ENCODE results near the gene FGF19. TPM values are rescaled to one million over a fixed set of nuclear protein-coding genes. Genes with fewer than 3 reads are reported as not detected.

Gene FGF19
- total RNA-seq, 1 experiment from 2014 or later = not detected

GRCh38 chr11:69664901-69665300, 38.9 kb downstream of the FGF19 start:
- H3K9ac ChIP-seq (ENCODE audit: low read length) = no peak overlapping the region
- ATAC-seq = no peak
- no peak for DNase-seq
- POLR2A ChIA-PET (ENCODE audit: unreplicated experiment) = interaction anchor here (0.9 kb wide), 1 partner anchor 10 kb away, joined by 3 read pairs; no protein-coding TSS in a partner anchor
- intact Hi-C loops (cut with micrococcal nuclease) = no loop called here
- H2AFZ ChIP-seq (ENCODE audit: low read length) = no peak overlapping the region
- H3K4me3 ChIP-seq (ENCODE audit: low read length) = no peak overlapping the region
- H3K36me3 ChIP-seq (ENCODE audit: low read depth, low read length) = peaks cover 17% of the 10 kb centered on the region; the same call in 1 of the 2 replicates
- H3K79me2 ChIP-seq (ENCODE audit: low read length) = peaks cover 11% of the 10 kb centered on the region
- no peaks in the 10 kb centered on the region for H3K9me2 ChIP-seq (replicated peaks; ENCODE audit: low read length)
- no peaks in the 10 kb centered on the region for H3K4me1 ChIP-seq (ENCODE audit: insufficient read depth, low read length)
- TF ChIP-seq EZH2phosphoT487 (IDR thresholded peaks at IDR 0.05; ENCODE audit: borderline replicate concordance, low read length) = no peak
- no peak for TF ChIP-seq CTCF (conservative IDR thresholded peaks at IDR 0.05; ENCODE audit: low read depth, low read length)
- no peak for TF ChIP-seq EZH2 (IDR thresholded peaks at IDR 0.05; ENCODE audit: low read length, unreplicated experiment)
- no TSS peak for BruUV-seq (replicated peaks)
- H4K20me1 ChIP-seq (ENCODE audit: low read length) = no peaks in the 10 kb centered on the region
- H3K4me2 ChIP-seq (ENCODE audit: low read length) = no peak overlapping the region
- no peaks in the 10 kb centered on the region for H3K9me3 ChIP-seq (ENCODE audit: low read length)
- H3K27me3 ChIP-seq (ENCODE audit: low read length) = no peaks in the 10 kb centered on the region
- H3K27ac ChIP-seq (ENCODE audit: low read length) = no peak overlapping the region
- H3F3A ChIP-seq (ENCODE audit: low read length, unreplicated experiment) = no peaks in the 10 kb centered on the region
- CTCF ChIA-PET = no interaction called here

- Histone ChIP-seq H3K27ac (ENCODE audit: low read length) (no peak overlapping the region), H3K9me3 (ENCODE audit: low read length) (no peaks in the 10 kb centered on the region), H3K9ac (ENCODE audit: low read length) (no peak overlapping the region), H3K4me3 (ENCODE audit: low read length) (no peak overlapping the region), H4K20me1 (ENCODE audit: low read length) (no peaks in the 10 kb centered on the region), H3K27me3 (ENCODE audit: low read length) (no peaks in the 10 kb centered on the region), H2AFZ (ENCODE audit: low read length) (no peak overlapping the region), H3K4me2 (ENCODE audit: low read length) (no peak overlapping the region), H3K9me2 (replicated peaks; ENCODE audit: low read length) (no peaks in the 10 kb centered on the region), H3K4me1 (ENCODE audit: insufficient read depth, low read length) (no peaks in the 10 kb centered on the region), H3K36me3 (ENCODE audit: low read depth, low read length) (peaks cover 11% of the 10 kb centered on the region; the same call in 1 of the 2 replicates), H3K79me2 (ENCODE audit: low read length) (peaks cover 4% of the 10 kb centered on the region), H3F3A (ENCODE audit: low read length, unreplicated experiment) (no peaks in the 10 kb centered on the region)
- ChIA-PET CTCF (interaction anchor here (0.7 kb wide), 1 partner anchor 15 kb away, joined by 3 read pairs; no protein-coding TSS in a partner anchor), POLR2A (ENCODE audit: unreplicated experiment) (interaction anchor here (0.9 kb wide), 1 partner anchor 10 kb away, joined by 3 read pairs; no protein-coding TSS in a partner anchor)
- intact Hi-C loops (cut with micrococcal nuclease) = no loop called here
- DNase-seq (no peak), ATAC-seq (no peak)
- BruUV-seq (replicated peaks) = no TSS peak
- TF ChIP-seq EZH2phosphoT487 (IDR thresholded peaks at IDR 0.05; ENCODE audit: borderline replicate concordance, low read length) = no peak
- no peak for TF ChIP-seq CTCF (conservative IDR thresholded peaks at IDR 0.05; ENCODE audit: low read depth, low read length)
- TF ChIP-seq EZH2 (IDR thresholded peaks at IDR 0.05; ENCODE audit: low read length, unreplicated experiment) = no peak
Measured at GRCh38 chr11:69664103-69664775, 39.6 kb downstream of the FGF19 start.

- H2AFZ ChIP-seq (ENCODE audit: low read length) = no peak overlapping the region
- no peaks in the 10 kb centered on the region for H3K9me3 ChIP-seq (ENCODE audit: low read length)
- no peaks in the 10 kb centered on the region for H3K79me2 ChIP-seq (ENCODE audit: low read length)
- no peaks in the 10 kb centered on the region for H4K20me1 ChIP-seq (ENCODE audit: low read length)
- no peak overlapping the region for H3K9ac ChIP-seq (ENCODE audit: low read length)
- no peak overlapping the region for H3K4me3 ChIP-seq (ENCODE audit: low read length)
- H3F3A ChIP-seq (ENCODE audit: low read length, unreplicated experiment) = no peaks in the 10 kb centered on the region
- intact Hi-C loops (cut with micrococcal nuclease) = no loop called here
- ChIA-PET POLR2A (ENCODE audit: unreplicated experiment) (no interaction called here), CTCF (no interaction called here)
- no peaks in the 10 kb centered on the region for H3K9me2 ChIP-seq (replicated peaks; ENCODE audit: low read length)
- ATAC-seq (no peak), DNase-seq (no peak)
- no peaks in the 10 kb centered on the region for H3K27me3 ChIP-seq (ENCODE audit: low read length)
- BruUV-seq (replicated peaks) = TSS peak; percentile 1
- no peak overlapping the region for H3K27ac ChIP-seq (ENCODE audit: low read length)
- no peak overlapping the region for H3K4me2 ChIP-seq (ENCODE audit: low read length)
- no peaks in the 10 kb centered on the region for H3K4me1 ChIP-seq (ENCODE audit: insufficient read depth, low read length)
- TF ChIP-seq EZH2phosphoT487 (IDR thresholded peaks at IDR 0.05; ENCODE audit: borderline replicate concordance, low read length) (no peak), EZH2 (IDR thresholded peaks at IDR 0.05; ENCODE audit: low read length, unreplicated experiment) (no peak), CTCF (conservative IDR thresholded peaks at IDR 0.05; ENCODE audit: low read depth, low read length) (no peak)
- peaks cover 9% of the 10 kb centered on the region; the same call in 1 of the 2 replicates for H3K36me3 ChIP-seq (ENCODE audit: low read depth, low read length)
Measured at GRCh38 chr11:69663326-69663725, 40.5 kb downstream of the FGF19 start.
